GM19193 (cell line): Measurements from ENCODE around the gene PGLYRP4.

Experiments
- POLR2A ChIP-seq: IDR thresholded peaks from 4 replicates; pipeline ENCODE4 v1.6.1; 2011; ENCODE audit not compliant: insufficient read depth, insufficient read length; ENCODE audit errors: extremely low read depth

Gene PGLYRP4

GRCh38 chr1:153337980-153338853 is 10.4 kb downstream of the PGLYRP4 start:
- TF ChIP-seq POLR2A = no peak

GRCh38 chr1:153336650-153337049 is 12.0 kb downstream of the PGLYRP4 start:
- TF ChIP-seq POLR2A = no peak

- TF ChIP-seq POLR2A = no peak
These were observed 14.7 kb downstream of the PGLYRP4 start for GRCh38 chr1:153333902-153334301.

DNA sequence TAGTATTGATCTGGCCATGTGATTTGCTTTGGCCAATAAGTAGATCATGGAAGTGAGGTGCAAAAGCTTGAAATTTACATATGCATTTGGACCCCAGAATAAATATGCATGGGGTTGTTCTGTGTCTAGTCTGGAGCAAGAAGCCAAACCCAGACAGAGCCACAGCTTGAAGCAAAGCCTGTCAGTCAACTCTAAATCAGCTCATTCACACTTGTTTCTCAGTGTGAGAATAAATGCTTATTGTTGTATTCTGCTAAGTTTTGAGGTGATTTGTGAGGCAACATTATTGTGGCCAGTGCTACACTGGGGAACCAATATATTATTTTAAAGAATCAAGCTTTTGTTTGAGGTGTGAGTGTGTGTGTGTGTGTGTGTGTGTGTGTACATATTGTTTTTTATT is 23.7 kb downstream of the PGLYRP4 start:
- TF ChIP-seq POLR2A = no peak

DNA sequence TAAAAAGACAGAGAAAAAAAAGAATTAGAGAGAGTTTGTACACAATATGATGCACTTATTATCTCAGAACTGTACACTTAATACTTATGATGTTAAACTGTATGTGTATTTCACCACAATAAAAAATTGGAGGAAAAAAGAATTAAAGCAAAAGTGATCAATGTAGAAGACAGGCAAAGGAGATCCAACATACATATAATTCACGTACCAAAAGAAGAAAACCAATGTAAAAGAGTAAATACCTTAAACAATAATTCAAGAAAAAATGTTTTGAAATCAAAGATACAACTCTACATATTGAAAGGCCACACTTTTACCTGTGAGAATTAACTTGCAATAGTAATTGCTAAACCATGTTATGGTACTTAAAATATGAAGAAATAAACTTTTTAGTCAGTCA is 26.1 kb downstream of the PGLYRP4 start:
- TF ChIP-seq POLR2A = no peak

DNA sequence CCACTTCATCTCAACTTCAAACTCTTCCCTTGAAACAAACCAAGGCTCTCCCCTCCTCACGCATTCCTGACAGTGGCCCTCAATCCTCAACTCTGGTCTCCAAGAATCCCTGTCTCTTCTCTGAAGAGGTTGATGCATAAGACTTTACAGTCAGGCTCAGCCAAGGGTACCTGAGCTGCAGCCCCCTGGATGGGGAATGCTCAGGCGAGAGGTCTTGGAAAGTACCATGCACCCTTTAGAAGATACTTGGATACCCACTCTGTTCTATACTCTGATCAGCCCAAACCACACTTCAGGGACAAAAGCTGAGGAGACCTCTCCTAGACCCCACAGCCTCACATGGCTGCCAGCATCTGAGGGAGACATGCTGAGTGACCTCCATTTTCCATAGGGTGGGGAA is 35.4 kb downstream of the PGLYRP4 start:
- TF ChIP-seq POLR2A = no peak

DNA sequence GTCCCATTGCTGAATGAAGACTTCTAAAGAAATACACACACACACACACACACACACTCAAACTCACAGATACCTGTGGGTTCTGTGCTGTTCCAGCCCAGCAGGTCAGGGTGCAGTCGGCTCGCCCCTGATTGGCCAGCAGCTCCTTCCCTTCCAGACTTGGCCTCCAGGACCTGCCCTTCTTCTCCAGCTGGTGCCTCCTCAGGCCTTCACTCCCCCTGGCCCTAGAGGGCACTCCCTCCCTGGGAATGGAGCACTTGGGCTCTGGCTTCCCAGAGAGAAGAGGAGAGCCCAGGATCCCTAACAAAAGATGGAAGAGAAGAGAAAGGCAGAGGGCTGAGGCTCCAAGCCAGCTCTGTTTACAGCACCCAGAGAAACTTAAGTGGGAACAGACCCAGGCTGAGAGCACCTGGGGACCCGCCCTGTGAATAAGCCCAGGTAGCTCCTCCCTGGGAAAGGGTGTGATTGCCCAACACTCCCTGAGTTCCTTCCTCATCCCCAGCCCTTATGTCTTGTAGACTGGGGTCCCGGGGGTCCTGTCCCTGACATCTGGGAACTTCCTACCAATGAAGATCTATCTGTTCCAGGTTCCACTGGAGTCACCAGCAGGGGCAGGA is 36.0 kb downstream of the PGLYRP4 start, which contains the start of gene PGLYRP3:
PGLYRP3 (minus strand) TSS at position 383 of the 617 bp plus-strand sequence. CDS start 2,287 bp downstream, outside the sequence.
- TF ChIP-seq POLR2A = no peak

DNA sequence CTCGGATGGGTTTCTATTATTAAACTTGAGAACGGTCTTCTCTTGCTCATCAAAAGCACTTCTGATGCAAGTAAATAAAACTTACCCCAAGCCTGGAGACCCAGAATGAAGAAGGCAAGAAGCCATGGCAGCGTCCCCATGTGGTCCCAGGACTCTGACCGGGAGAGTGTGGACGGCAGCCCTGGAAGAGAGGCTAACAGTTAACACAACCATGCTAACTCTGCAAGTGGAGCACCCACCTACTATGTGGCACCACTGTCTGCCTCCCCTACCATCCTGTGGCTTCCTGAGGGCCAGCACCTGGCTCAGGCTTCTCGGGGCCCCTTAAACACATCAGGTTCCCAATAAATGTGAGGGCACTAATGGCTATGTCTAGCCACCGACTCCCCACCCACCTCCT is 38.1 kb downstream of the PGLYRP4 start:
- no peak for TF ChIP-seq POLR2A

DNA sequence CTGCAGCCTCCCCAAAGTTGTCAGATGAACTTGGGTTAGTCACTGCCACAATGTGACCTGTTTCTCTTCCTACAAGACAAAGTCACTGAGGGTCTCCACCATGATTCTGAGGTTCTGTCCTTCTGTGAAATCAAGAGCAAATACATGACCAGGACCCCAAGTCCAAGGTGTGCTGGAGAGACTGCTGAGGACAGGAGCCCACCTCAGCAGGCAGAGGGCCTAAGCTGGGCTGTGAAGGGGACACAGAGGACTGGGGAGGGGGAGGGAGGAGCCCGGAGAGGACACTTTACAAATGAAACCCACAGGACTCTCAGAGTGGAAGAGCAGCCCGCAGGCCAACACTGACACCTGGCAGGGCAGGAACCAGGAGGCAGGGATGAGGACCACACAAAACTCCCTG is 39.2 kb downstream of the PGLYRP4 start:
- TF ChIP-seq POLR2A = no peak

GRCh38 chr1:153308540-153308939 is 40.1 kb downstream of the PGLYRP4 start:
- no peak for TF ChIP-seq POLR2A

DNA sequence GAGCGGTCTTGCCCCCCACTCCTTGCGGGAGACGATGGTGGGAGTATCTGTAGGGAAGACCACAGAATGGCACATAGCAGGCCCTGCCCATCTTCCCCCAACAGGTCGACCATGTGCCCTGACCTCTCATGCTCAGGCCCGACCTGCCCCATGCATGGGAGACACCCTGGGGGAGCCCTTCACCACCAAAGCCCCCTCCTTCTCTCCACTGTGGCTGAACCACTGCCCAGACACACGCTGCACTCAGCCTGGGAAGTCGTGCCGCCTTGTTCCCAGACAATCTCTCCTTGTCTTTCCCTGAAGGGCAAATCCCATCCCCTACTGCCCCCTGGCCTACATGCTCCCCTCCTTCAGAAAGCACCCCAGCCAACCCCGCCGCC is 41.4 kb downstream of the PGLYRP4 start:
- TF ChIP-seq POLR2A = no peak

DNA sequence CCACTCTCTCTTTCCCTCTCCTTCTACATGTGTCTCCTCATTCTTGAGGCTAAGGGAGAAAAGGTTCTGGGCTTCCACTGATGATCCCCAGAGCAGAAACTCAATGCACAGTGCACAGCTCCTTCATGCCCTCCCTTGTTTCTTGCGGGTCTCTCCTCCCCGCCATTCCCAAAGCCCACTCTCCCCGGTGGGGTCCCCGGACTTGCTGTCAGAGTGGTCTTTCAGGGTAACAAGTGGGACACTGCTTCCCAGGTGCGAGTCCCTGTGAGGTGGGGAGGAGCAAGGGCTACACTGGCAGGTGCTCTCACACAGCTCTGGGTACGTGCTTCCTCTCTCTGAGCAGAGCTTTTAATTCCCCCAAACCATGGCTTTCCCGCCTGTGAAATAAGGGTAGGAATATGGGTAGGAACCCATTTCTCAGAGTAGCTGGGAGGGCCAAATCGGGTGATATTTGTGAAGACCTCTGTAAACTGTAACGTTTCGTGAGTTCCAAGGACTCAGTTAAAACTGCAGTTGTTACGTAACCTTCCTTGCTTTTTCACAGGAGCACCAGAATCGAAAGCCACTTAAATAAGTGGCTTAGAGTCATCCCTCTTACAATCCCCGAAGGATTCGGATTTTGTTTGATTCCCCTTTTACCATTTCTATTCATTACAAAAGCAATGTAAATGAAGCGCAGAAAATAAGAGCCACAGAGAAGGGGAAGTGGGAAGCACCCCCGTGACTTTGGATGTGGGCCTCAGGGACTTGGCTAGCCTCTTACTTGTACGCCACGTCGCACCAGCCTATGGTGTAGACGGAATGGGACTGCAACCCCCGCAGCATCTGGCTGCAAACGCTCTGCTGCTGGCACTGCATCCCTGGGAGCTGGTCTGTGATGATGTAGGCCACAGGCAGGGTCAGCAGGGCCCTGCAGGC is 42.1 kb downstream of the PGLYRP4 start:
- TF ChIP-seq POLR2A = no peak

- no peak for TF ChIP-seq POLR2A
These were observed 43.0 kb downstream of the PGLYRP4 start for GRCh38 chr1:153305682-153306081.

DNA sequence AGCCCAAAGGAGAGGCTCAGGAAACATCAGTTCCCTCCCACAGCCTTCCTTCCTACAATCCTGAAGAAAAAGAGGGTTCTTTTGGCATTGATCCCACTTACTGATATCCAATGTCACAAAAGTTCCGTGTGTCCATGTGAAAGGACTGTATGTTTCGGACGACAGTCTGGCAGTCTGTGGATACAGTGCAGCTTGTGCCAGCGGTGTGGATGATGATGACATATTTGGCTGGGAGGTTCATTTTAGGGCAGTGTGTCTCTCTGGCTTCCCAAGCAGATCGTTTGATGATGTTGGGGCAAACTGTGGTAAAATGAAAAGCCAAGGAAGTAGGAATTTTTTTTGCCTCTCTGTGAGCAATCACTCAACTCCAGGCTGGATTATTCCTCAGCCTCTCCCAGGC is 46.3 kb downstream of the PGLYRP4 start:
- TF ChIP-seq POLR2A = no peak

DNA sequence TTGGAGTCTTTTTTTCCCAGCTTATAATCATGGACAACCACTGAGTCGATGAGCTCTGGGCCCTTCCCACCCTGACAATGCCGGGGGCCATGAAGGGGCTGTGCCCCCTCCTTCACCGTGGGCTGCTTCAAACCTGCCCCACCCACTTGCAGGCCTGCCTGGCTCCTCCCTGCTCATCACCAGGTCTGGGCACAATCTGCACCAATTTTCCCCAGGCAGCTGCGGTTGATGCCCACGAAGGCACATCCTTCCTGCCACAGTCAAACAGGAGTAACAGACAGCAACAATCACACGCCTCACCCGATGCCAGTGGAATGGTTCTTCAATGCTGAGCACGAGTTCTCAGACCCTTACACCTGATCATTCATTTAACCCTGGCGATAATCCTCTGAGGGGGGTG is 54.8 kb downstream of the PGLYRP4 start:
- TF ChIP-seq POLR2A = no peak
